Measurements from ENCODE around the gene CALY.
"Not testable (repeated sequence)": the region's sequence is repeated elsewhere in the genome, so short reads cannot be mapped to it uniquely, and the experiment has no call there.

Gene CALY

DNA sequence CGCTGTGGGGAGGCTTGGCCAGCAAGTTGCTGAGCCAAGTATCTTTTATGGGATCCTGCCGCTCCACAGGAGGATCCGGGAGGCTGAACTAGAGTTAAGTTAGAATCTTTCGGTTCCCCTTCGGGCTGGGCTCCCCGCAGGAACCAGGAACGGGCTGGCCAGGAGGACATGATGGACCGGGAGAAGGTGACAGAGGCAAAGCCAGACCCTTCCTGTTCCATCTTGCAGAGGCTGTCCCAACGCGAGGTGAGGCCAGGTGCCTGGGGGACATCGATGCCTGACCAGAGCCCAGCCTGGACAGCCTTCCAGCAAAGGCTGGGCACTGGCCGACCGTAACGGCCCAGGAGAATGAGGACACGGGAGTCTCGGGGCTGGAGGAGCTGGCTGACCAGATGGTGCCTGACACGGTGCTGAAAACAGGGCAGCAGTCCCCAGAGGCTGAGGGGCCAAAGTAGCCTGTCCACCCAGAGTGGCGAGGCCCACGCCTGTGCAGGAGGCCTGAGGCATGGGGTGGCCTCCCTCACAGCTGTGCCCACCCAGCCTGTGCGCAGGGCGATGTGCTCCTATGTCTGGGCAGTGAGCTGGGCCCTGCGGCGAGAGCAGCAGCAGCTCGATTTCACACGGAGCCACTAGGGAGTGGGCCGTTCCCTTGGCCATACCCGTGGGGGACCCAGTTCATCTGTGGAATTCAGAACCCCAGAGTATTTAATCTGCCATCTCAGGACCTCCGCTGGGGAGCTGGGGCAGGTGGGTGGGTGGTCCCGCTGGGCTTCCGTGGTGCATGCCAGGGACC, 40.5 kb upstream of the CALY start:
- TF ChIP-seq FOXK2 (IDR thresholded peaks at IDR 0.05) (no peak), FOXM1 (IDR thresholded peaks at IDR 0.05; ENCODE audit: borderline replicate concordance) (no peak), ZNF384 (IDR thresholded peaks at IDR 0.05) (no peak), CTBP1 (IDR thresholded peaks at IDR 0.05; ENCODE audit: borderline replicate concordance) (no peak), SUZ12 (IDR thresholded peaks at IDR 0.05) (no peak), NFRKB (IDR thresholded peaks at IDR 0.05) (no peak), ARNT (IDR thresholded peaks at IDR 0.05) (no peak), HDGF (IDR thresholded peaks at IDR 0.05; ENCODE audit: borderline replicate concordance) (no peak), LEF1 (IDR thresholded peaks at IDR 0.05; ENCODE audit: borderline replicate concordance) (no peak), BHLHE40 (IDR thresholded peaks at IDR 0.05; ENCODE audit: borderline replicate concordance) (no peak), FOXA1 (IDR thresholded peaks at IDR 0.05) (no peak), L3MBTL2 (conservative IDR thresholded peaks at IDR 0.05) (no peak), ELF4 (IDR thresholded peaks at IDR 0.05) (no peak), TARDBP (IDR thresholded peaks at IDR 0.05) (no peak), SP1 (IDR thresholded peaks at IDR 0.05) (no peak)
- TF ChIP-seq, protein P1, sequence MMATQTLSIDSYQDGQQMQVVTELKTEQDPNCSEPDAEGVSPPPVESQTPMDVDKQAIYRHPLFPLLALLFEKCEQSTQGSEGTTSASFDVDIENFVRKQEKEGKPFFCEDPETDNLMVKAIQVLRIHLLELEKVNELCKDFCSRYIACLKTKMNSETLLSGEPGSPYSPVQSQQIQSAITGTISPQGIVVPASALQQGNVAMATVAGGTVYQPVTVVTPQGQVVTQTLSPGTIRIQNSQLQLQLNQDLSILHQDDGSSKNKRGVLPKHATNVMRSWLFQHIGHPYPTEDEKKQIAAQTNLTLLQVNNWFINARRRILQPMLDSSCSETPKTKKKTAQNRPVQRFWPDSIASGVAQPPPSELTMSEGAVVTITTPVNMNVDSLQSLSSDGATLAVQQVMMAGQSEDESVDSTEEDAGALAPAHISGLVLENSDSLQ (IDR thresholded peaks at IDR 0.05), result no peak
- DNase-seq (ENCODE audit: extremely low spot score), result no peak
- CTCF ChIA-PET, result no interaction called here
- POLR2A ChIA-PET, result interaction anchor here (0.7 to 1.4 kb wide), 6 partner anchors 10 to 53 kb away, joined by 3 to 5 read pairs (median 4); partner anchors contain the start of gene FUOM

DNA sequence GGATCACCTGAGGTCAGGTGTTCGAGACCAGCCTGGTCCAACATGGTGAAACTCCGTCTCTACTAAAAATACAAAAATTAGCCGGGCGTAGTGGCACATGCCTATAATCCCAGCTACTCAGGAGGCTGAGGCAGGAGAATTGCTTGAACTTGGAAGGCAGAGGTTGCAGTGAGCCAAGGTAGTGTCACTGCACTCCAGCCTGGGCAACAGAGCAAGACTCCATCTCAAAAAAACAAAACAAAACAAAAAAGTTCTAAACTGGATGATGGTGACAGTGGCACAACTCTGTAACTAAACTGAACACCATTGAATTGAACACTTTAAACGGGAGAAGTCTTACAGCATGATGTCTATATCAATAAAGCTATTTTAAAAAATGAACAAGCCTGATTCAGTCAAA, 39.5 kb upstream of the CALY start:
- DNase-seq (ENCODE audit: extremely low spot score); CTCF ChIA-PET: not testable (repeated sequence)
- POLR2A ChIA-PET, result interaction anchor here (1.1 kb wide), 1 partner anchor 11 kb away, joined by 3 read pairs; no protein-coding TSS in a partner anchor

DNA sequence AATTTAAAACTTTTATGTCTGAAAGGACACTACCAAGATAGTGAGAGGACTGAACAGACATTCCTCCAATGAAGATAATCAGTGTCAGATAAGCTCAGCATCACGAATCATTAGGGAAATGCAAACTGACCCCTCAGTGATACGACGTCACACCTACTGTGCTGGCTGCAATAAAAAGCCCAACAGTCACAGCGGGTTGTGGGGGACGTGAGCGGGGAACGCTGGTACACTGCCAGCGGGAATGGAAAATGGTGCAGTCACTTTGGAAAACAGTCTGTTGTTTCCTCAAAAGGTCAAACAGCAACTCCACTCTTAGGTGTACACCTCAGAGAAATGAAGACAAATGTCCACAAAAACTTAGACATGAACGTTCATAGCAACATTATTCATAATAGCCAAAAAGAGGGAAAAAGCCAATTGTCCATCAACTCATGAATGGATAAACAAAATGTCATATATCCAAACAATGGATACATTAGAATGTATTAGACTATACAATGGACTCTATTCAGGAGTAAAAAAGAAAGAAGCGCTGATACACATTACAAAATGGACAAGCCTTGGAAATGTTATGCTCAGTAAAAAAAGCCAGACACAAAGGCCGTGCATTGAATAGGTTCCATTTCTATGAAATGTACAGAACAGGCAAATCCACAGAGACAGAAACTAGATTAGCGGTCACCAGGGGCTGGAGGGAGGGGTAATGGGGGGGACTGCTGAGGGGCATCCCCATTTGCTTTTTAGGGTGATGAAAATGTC, 38.8 kb upstream of the CALY start:
- ChIA-PET CTCF (interaction anchor here (0.9 kb wide), 1 partner anchor 18 kb away, joined by 4 read pairs; the partner anchor contains the start of gene FUOM), POLR2A (interaction anchor here (1.1 to 1.2 kb wide), 2 partner anchors 11 to 51 kb away, joined by 3 read pairs; no protein-coding TSS in a partner anchor)
- DNase-seq (ENCODE audit: extremely low spot score), result peak; percentile 62
- TF ChIP-seq L3MBTL2 (conservative IDR thresholded peaks at IDR 0.05) (0 out of 2 replicates have a peak, but pooled peaks have one; percentile 13), ARNT (IDR thresholded peaks at IDR 0.05) (0 out of 2 replicates have a peak, but pooled peaks have one; percentile 28), BHLHE40 (IDR thresholded peaks at IDR 0.05; ENCODE audit: borderline replicate concordance) (no peak), CTBP1 (IDR thresholded peaks at IDR 0.05; ENCODE audit: borderline replicate concordance) (peak; percentile 88; the same call in 1 of the 2 replicates)

DNA sequence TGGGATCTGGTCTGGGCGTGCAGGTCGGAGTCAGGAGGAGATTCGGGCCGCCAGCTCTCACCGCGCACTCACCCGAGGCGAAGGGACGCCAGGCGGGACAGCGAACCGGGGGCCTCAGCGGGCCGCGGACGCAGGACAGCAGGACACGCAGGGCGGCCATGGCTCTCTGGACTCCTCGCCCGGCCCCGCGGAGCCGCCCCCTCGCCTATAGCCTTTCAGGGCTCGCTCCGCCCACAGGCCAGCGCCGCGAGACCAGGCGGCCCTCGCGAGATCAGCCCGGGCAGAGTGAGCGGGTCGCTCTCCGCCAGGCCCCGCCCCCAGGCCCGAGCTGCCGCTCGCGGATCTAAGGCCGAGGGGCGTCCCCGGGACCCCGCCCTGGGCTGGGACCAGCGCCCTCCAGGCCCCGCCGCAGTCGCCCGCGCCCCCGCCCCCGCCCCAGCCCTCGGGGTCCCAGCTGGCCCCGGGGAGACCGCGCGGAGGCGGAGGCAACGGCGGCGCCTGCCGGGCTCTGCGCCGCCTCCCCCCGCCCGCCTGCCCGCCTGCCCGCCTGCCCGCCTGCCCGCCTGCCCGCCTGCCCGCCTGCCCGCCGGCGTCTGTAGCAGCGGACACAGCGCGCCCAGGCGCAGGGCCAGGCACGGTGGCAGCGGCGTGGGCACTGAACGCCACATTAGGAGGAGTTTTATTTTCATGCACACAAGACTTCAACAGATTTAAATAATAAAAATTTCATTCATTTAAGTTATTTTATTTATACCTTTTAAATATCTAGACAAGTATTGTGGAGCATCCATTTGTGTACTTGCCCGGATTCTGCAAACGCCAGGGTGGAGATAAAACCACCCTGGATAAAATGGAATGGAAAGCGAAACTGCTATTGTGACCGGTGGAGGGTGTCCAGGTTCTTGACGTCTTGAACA, 36.7 kb upstream of the CALY start, which contains the start of gene ECHS1:
TSS of gene ECHS1 (minus strand) at position 181 of the 917 bp plus-strand sequence. CDS start at position 160, 21 bp downstream.
- ChIA-PET POLR2A (interaction anchor here (0.8 to 1.6 kb wide), 10 partner anchors 9 to 46 kb away, joined by 3 to 23 read pairs (median 4); partner anchors contain the start of genes FUOM and PRAP1), CTCF (no interaction called here)
- DNase-seq (ENCODE audit: extremely low spot score), result peak; percentile 100
- no peak for TF ChIP-seq LEF1 (IDR thresholded peaks at IDR 0.05; ENCODE audit: borderline replicate concordance)
- no peak; the same call in 1 of the 2 replicates for TF ChIP-seq L3MBTL2 (conservative IDR thresholded peaks at IDR 0.05)
- TF ChIP-seq FOXK2 (IDR thresholded peaks at IDR 0.05), result no peak
- TF ChIP-seq SP1 (IDR thresholded peaks at IDR 0.05), result peak; percentile 43; the same call in 1 of the 2 replicates

DNA sequence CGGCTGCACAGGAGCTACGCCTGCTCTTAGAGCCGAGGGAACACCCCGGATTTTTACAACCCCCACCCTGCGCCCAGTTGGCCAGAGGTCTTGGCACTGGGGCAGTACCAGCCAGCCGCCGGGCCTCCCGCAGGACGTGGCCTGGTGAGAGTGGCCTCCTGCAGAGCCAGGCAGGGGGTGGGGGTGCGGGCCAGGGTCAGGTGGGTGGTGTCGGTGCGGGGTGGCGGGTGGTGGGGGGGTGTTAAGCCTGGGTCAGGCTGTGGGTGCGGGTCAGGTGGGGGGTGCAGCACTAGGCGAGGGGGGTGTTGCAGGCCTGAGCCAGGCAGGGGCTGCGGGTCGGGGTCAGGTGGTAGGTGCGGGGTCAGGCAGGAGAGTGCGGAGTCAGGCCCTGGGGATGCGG, 35.8 kb upstream of the CALY start:
- TF ChIP-seq FOXM1 (IDR thresholded peaks at IDR 0.05; ENCODE audit: borderline replicate concordance) (no peak), CTBP1 (IDR thresholded peaks at IDR 0.05; ENCODE audit: borderline replicate concordance) (no peak), NFRKB (IDR thresholded peaks at IDR 0.05) (no peak), L3MBTL2 (conservative IDR thresholded peaks at IDR 0.05) (no peak), ELF4 (IDR thresholded peaks at IDR 0.05) (no peak)
- POLR2A ChIA-PET, result no interaction called here
- no peak for DNase-seq (ENCODE audit: extremely low spot score)
- CTCF ChIA-PET, result no interaction called here

DNA sequence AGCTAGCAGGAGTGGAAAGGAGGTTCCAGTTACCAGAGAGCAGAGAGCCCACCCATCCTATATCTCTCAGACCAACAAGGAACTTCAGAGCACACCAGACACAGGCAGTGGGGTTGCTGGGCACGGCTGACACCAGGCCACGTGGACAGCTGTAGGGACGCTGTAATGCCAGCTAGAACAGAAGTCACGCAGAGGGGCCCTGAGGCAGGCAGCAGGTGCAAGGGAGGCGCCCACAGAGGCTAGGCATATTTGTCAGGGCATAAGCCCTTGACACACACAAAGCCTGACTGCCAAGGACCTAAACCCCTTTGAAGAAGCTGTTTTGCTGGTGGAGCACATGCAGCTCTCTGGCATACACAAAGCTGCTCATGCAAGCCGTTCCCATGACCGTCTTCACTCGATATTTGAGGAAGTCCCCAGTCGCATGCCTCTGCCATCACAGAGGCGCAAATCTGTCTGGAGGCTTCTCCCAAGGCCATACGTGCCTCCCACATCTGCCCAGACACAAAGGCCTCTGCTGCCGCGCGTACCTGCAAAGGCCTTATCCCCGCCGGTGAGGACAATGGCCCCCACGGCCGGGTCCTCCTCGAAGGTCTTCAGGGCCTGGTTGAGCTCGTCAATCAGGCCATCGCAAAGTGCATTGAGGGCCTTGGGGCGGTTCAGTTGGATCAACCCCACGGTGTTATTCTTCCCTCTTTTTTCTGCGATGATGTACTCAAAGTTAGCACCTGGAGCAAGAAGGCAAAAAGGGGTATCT, 33.5 kb upstream of the CALY start:
- POLR2A ChIA-PET, result interaction anchor here (1.6 kb wide), 1 partner anchor 9 kb away, joined by 6 read pairs; no protein-coding TSS in a partner anchor
- no peak for DNase-seq (ENCODE audit: extremely low spot score)
- TF ChIP-seq CTBP1 (IDR thresholded peaks at IDR 0.05; ENCODE audit: borderline replicate concordance) (no peak), NFRKB (IDR thresholded peaks at IDR 0.05) (no peak), TARDBP (IDR thresholded peaks at IDR 0.05) (no peak), ARNT (IDR thresholded peaks at IDR 0.05) (no peak), SP1 (IDR thresholded peaks at IDR 0.05) (no peak), LEF1 (IDR thresholded peaks at IDR 0.05; ENCODE audit: borderline replicate concordance) (no peak), ELF4 (IDR thresholded peaks at IDR 0.05) (no peak), SUZ12 (IDR thresholded peaks at IDR 0.05) (no peak), FOXA1 (IDR thresholded peaks at IDR 0.05) (no peak)
- TF ChIP-seq, protein P1 (IDR thresholded peaks at IDR 0.05), result no peak
- CTCF ChIA-PET, result no interaction called here
